Fibroblast of lung (primary cell): ENCODE data around the gene PLS1. TPM values are rescaled to one million over a fixed set of nuclear protein-coding genes. Genes with fewer than 3 reads are reported as not detected.
"Not testable (repeated sequence)": the region's sequence is repeated elsewhere in the genome, so short reads cannot be mapped to it uniquely, and the experiment has no call there.

Experiments
- DNase-seq, 2 donors: peaks; one replicate each; pipeline versions ENCODE4 v3.0.0 to v3.0.0-alpha.2; 2010; ENCODE audit warnings: low read depth in 2 of 2
- H2AFZ ChIP-seq: 2 replicates; pipeline ENCODE4 v1.5.1; 2012; ENCODE audit warnings: low read length, control low read depth, inconsistent platforms
- H3K27ac ChIP-seq: 2 replicates; pipeline ENCODE4 v1.5.1; 2011; ENCODE audit warnings: low read length, control low read depth; ENCODE audit not compliant: insufficient read depth
- H3K27me3 ChIP-seq: 2 replicates; pipeline ENCODE4 v1.5.1; 2011; ENCODE audit warnings: mild to moderate bottlenecking, low read length; ENCODE audit not compliant: control insufficient read depth, insufficient read depth
- H3K36me3 ChIP-seq: 2 replicates; pipeline ENCODE4 v1.5.1; 2011; ENCODE audit warnings: low read length; ENCODE audit not compliant: control insufficient read depth, insufficient read depth
- H3K4me1 ChIP-seq: 2 replicates; pipeline ENCODE4 v1.5.1; 2011; ENCODE audit warnings: low read length; ENCODE audit not compliant: control insufficient read depth, insufficient read depth; ENCODE audit errors: extremely low read depth
- H3K4me2 ChIP-seq: 2 replicates; pipeline ENCODE4 v1.5.1; 2011; ENCODE audit warnings: low read length, control low read depth; ENCODE audit not compliant: insufficient read depth; ENCODE audit errors: extremely low read depth
- H3K4me3 ChIP-seq, 4 experiments: fragments of 200-600 bp in 1 of 4; sonication (generic) in 1 of 4; replicated peaks in 1 of 4; 2 replicates each; pipeline ENCODE4 v1.5.1; 2011 to 2016; ENCODE audit warnings: low read length in 4 of 4, low read depth in 3 of 4, mild to moderate bottlenecking in 3 of 4, control low read depth in 2 of 4, inconsistent platforms in 1 of 4, mixed read lengths in 1 of 4; ENCODE audit not compliant: insufficient read depth in 1 of 4; ENCODE audit errors: control extremely low read depth in 1 of 4
- H3K79me2 ChIP-seq: 2 replicates; pipeline ENCODE4 v1.5.1; 2012; ENCODE audit warnings: mild to moderate bottlenecking, low read length, inconsistent platforms; ENCODE audit not compliant: control insufficient read depth, insufficient read depth
- H3K9ac ChIP-seq: 2 replicates; pipeline ENCODE4 v1.5.1; 2011; ENCODE audit warnings: mild to moderate bottlenecking, low read length, control low read depth; ENCODE audit not compliant: insufficient read depth
- H3K9me3 ChIP-seq: 2 replicates; pipeline ENCODE4 v1.5.1; 2012; ENCODE audit warnings: low read depth, low read length; ENCODE audit not compliant: control insufficient read depth, insufficient read depth
- H4K20me1 ChIP-seq: 2 replicates; pipeline ENCODE4 v1.5.1; 2011; ENCODE audit warnings: low read length; ENCODE audit not compliant: control insufficient read depth, insufficient read depth; ENCODE audit errors: extremely low read depth
- EZH2 ChIP-seq: IDR thresholded peaks from 2 replicates; pipeline ENCODE4 v1.5.1; 2012; ENCODE audit warnings: low read length, control low read depth, mild to moderate bottlenecking; ENCODE audit errors: missing control alignments
- polyA plus RNA-seq, 2 donors: library from polyadenylated mRNA; depleted of rRNA in 1 of 2; stranded (reverse) in 1 of 2; unstranded in 1 of 2; fragments of >200 nt; gene quantifications; 2 replicates each; pipeline ENCODE4 v1.2.1, GENCODE V29; 2011 to 2012; ENCODE audit warnings: missing spikeins in 1 of 2
- total RNA-seq: library from RNA; depleted of rRNA; stranded (reverse); fragments of >200 nt; gene quantifications from 2 replicates; pipeline ENCODE4 v1.2.1, GENCODE V29; 2014
- TF ChIP-seq, protein P1 (sequence below), 2 donors: IDR thresholded peaks in 1 of 2; conservative IDR thresholded peaks in 1 of 2; 1 replicate in 1 of 2; 2 replicates in 1 of 2; pipeline ENCODE4 v1.5.1; 2011 to 2012; ENCODE audit warnings: low read length in 2 of 2, control low read depth in 1 of 2, inconsistent platforms in 1 of 2, low read depth in 1 of 2, mild to moderate bottlenecking in 1 of 2

PLS1 gene
- total and polyA plus RNA-seq, 2 donors (not counting 1 experiment from before 2014, with no cell fraction given), result 0.59 to 0.83 TPM

DNA sequence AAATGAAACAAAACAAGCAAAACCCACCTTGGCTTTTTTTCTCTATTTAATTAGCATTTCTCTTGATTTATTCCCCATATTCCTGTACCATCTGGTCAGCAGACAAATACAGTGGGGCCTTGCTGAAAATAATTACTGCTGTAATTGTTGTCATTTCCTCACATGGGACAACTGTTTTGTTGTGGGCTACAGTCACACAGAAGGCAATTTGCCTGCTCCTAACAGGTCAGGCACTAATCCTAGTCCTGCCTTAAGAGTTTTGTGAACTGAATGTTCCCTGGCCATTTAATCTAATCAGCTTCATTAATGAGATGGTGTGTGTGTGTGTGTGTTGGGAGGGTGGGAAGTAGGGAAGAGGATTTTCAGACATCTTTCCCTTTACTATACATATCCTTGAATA lies 139.3 kb downstream of the PLS1 start:
- no peak for TF ChIP-seq EZH2
- TF ChIP-seq, protein P1, sequence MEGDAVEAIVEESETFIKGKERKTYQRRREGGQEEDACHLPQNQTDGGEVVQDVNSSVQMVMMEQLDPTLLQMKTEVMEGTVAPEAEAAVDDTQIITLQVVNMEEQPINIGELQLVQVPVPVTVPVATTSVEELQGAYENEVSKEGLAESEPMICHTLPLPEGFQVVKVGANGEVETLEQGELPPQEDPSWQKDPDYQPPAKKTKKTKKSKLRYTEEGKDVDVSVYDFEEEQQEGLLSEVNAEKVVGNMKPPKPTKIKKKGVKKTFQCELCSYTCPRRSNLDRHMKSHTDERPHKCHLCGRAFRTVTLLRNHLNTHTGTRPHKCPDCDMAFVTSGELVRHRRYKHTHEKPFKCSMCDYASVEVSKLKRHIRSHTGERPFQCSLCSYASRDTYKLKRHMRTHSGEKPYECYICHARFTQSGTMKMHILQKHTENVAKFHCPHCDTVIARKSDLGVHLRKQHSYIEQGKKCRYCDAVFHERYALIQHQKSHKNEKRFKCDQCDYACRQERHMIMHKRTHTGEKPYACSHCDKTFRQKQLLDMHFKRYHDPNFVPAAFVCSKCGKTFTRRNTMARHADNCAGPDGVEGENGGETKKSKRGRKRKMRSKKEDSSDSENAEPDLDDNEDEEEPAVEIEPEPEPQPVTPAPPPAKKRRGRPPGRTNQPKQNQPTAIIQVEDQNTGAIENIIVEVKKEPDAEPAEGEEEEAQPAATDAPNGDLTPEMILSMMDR (conservative IDR thresholded peaks at IDR 0.05 in 1 of 2, IDR thresholded peaks at IDR 0.05 in 1 of 2; ENCODE audit: low read depth in 1 of 2, low read length in 2 of 2), result no peak
- H3K36me3 ChIP-seq, result no peaks in the 10 kb centered on the region
- H3K27me3 ChIP-seq, result no peaks in the 10 kb centered on the region
- no peak overlapping the region for H2AFZ ChIP-seq
- H3K4me1 ChIP-seq, result no peaks in the 10 kb centered on the region
- no peak overlapping the region for H3K4me3 ChIP-seq
- H3K9ac ChIP-seq, result no peak overlapping the region
- H3K27ac ChIP-seq, result no peak overlapping the region
- H3K4me2 ChIP-seq, result no peak overlapping the region
- DNase-seq, result no peak
- no peaks in the 10 kb centered on the region for H4K20me1 ChIP-seq
- no peaks in the 10 kb centered on the region for H3K9me3 ChIP-seq
- H3K79me2 ChIP-seq, result no peaks in the 10 kb centered on the region

DNA sequence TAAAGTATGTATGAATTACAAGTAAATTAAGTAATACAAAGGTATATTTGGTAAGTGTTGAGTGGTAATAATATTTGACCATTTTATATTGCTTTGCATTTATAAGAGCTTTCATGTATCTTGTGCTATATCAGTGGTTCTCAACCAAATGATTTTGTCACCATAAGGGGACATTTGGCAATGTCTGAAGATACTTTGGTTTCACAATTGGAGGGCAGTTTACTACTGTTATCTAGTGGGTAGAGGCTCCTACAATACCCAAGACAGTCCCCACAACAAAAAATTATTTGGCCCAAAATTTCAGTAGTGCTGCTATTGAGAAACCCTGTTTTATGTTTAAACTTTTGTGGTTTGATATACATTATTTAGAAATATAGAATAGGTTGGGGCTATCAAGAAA lies 142.2 kb downstream of the PLS1 start:
- no peaks in the 10 kb centered on the region for H4K20me1 ChIP-seq
- no peak for TF ChIP-seq EZH2
- TF ChIP-seq, protein P1 (conservative IDR thresholded peaks at IDR 0.05 in 1 of 2, IDR thresholded peaks at IDR 0.05 in 1 of 2; ENCODE audit: low read depth in 1 of 2, low read length in 2 of 2), result no peak

DNA sequence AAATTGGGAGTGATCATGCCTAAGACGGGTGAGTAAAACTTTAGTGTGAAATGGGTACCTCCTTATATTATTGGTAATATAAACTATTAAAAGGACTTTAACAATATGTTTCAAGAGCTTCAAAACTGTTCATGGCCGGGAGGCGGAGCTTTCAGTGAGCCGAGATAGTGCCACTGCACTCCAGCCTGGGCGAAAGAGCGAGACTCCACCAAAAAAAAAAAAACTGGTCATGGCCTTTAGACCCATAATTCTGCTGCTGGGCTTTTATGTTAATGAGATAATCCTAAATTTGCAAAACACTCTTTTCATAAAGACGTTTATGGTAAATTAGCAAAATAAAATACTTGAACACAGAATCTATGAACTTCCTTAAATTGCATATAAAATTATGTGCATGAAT lies 150.5 kb downstream of the PLS1 start:
- Histone ChIP-seq H3K4me3 (no peak overlapping the region), H2AFZ (no peak overlapping the region)

More for the DNA sequence above, 142.2 kb downstream of the PLS1 start:
- Histone ChIP-seq H3K9me3 (no peaks in the 10 kb centered on the region), H3K4me3 (no peak overlapping the region), H3K4me1 (no peaks in the 10 kb centered on the region), H2AFZ (no peak overlapping the region), H3K27me3 (no peaks in the 10 kb centered on the region), H3K79me2 (no peaks in the 10 kb centered on the region), H3K4me2 (no peak overlapping the region), H3K27ac (no peak overlapping the region), H3K36me3 (no peaks in the 10 kb centered on the region), H3K9ac (no peak overlapping the region)
- no peak for DNase-seq

DNA sequence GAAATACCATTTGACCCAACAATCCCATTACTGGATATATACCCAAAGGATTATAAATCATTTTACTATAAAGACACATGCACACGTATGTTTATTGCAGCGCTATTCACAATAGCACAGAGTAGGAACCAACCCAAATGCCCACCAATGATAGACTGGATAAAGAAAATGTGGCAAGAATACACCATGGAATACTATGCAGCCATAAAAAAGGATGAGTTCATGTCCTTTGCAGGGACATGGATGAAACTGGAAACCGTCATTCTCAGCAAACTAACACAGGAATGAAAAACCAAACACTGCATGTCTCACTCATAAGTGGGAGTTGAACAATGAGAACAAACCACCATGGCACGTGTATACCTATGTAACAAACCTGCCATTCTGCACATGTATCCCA lies 154.3 kb downstream of the PLS1 start:
- not testable (repeated sequence) for H3K79me2 ChIP-seq, H3K4me3 ChIP-seq, H3K36me3 ChIP-seq, H4K20me1 ChIP-seq, H3K27me3 ChIP-seq, H2AFZ ChIP-seq, H3K9ac ChIP-seq, H3K4me1 ChIP-seq, H3K4me2 ChIP-seq, DNase-seq, H3K9me3 ChIP-seq, H3K27ac ChIP-seq

More for the DNA sequence above, 150.5 kb downstream of the PLS1 start:
- no peak for DNase-seq
- Histone ChIP-seq H3K27me3 (no peaks in the 10 kb centered on the region), H3K9me3 (no peaks in the 10 kb centered on the region), H3K4me1 (no peaks in the 10 kb centered on the region), H3K27ac (no peak overlapping the region), H3K4me2 (no peak overlapping the region), H3K9ac (no peak overlapping the region), H3K79me2 (no peaks in the 10 kb centered on the region), H4K20me1 (no peaks in the 10 kb centered on the region), H3K36me3 (no peaks in the 10 kb centered on the region)
- TF ChIP-seq, protein P1 (conservative IDR thresholded peaks at IDR 0.05 in 1 of 2, IDR thresholded peaks at IDR 0.05 in 1 of 2; ENCODE audit: low read depth in 1 of 2, low read length in 2 of 2), result no peak
- TF ChIP-seq EZH2, result no peak

DNA sequence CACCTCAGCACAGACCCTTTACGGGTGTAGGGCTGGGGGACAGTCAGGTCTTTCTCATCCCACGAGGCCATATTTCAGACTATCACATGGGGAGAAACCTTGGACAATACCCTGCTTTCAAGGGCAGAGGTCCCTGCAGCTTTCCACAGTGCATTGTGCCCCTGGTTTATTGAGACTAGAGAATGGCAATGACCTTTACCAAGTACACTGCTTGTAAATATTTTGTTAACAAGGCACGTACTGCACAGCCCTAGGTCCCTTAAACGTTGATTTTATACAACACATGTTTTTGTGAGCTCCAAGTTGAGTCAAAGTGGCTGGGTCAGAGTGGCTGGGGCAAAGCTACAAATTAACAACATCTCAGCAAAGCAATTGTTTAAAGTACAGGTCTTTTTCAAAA lies 156.4 kb downstream of the PLS1 start:
- H3K4me1 ChIP-seq, H3K9ac ChIP-seq, H2AFZ ChIP-seq, H3K4me2 ChIP-seq, H3K4me3 ChIP-seq, H3K36me3 ChIP-seq, H3K79me2 ChIP-seq, H3K9me3 ChIP-seq, H3K27ac ChIP-seq, H3K27me3 ChIP-seq, DNase-seq, H4K20me1 ChIP-seq: not testable (repeated sequence)
